GM19467 (cell line): ENCODE data around the gene CNTN5.

Source experiments
- ATAC-seq: cut with Tn5 transposase; IDR thresholded peaks from one replicate; pipeline ENCODE4 v1.9.1; 2021; ENCODE audit warnings: mild to moderate bottlenecking, moderate library complexity; ENCODE audit not compliant: unreplicated experiment

CNTN5 gene

GRCh38 chr11:100383357-100383865, 1362.7 kb downstream of the CNTN5 start:
- no peak for ATAC-seq

GRCh38 chr11:100396266-100396665, 1375.5 kb downstream of the CNTN5 start:
- ATAC-seq: no peak

- ATAC-seq: no peak
Measured at GRCh38 chr11:100397401-100397800, 1376.7 kb downstream of the CNTN5 start.

GRCh38 chr11:100403816-100404215, 1383.1 kb downstream of the CNTN5 start:
- ATAC-seq: no peak

GRCh38 chr11:100404907-100405306, 1384.2 kb downstream of the CNTN5 start:
- ATAC-seq: no peak
